Rectal smooth muscle tissue (tissue), 1 donor: ENCODE measurements around the gene TEX11.

Source experiments
- H3K27ac ChIP-seq: one replicate; pipeline ENCODE4 v1.7.0; 2013; ENCODE audit warnings: low read depth, low read length, inconsistent platforms
- H3K27me3 ChIP-seq: one replicate; pipeline ENCODE4 v1.7.0; 2013; ENCODE audit warnings: low read length; ENCODE audit not compliant: control insufficient read depth, insufficient read depth
- H3K36me3 ChIP-seq: one replicate; pipeline ENCODE4 v1.7.0; 2013; ENCODE audit warnings: low read length; ENCODE audit not compliant: control insufficient read depth, insufficient read depth
- H3K4me1 ChIP-seq: one replicate; pipeline ENCODE4 v1.7.0; 2013; ENCODE audit warnings: low read length; ENCODE audit not compliant: control insufficient read depth, insufficient read depth
- H3K4me3 ChIP-seq: one replicate; pipeline ENCODE4 v1.7.0; 2013; ENCODE audit warnings: low read length
- H3K9ac ChIP-seq: one replicate; pipeline ENCODE4 v1.7.0; 2013; ENCODE audit warnings: low read length

TEX11 gene

GRCh38 chrX:70479922-70480659 lies 428.4 kb downstream of the TEX11 start:
- Histone ChIP-seq H3K9ac (no peak overlapping the region), H3K27me3 (no peaks in the 10 kb centered on the region), H3K4me1 (peaks cover 11% of the 10 kb centered on the region), H3K27ac (peak overlapping the region; percentile 64), H3K4me3 (peak overlapping the region; percentile 2), H3K36me3 (no peaks in the 10 kb centered on the region)

- H3K27me3 ChIP-seq = no peaks in the 10 kb centered on the region
- H3K9ac ChIP-seq = no peak overlapping the region
- H3K27ac ChIP-seq = peak overlapping the region; percentile 64
- peaks cover 11% of the 10 kb centered on the region for H3K4me1 ChIP-seq
- H3K36me3 ChIP-seq = no peaks in the 10 kb centered on the region
- H3K4me3 ChIP-seq = no peak overlapping the region
These were observed 429.1 kb downstream of the TEX11 start for GRCh38 chrX:70479247-70479921.
